ENCODE results near the gene GPC3. TPM values are rescaled to one million over a fixed set of nuclear protein-coding genes. Genes with fewer than 3 reads are reported as not detected.

Gene GPC3
- polyA plus RNA-seq, 1 of the 3 experiments (the other 2 are of a cell fraction): 1.4 TPM

- TF ChIP-seq RXRA (IDR thresholded peaks at IDR 0.05; ENCODE audit: borderline replicate concordance, low read depth): no peak
- TF ChIP-seq GATA2 (CRISPR knock-in tag; IDR thresholded peaks at IDR 0.05): no peak
- no peak for TF ChIP-seq SIN3A (IDR thresholded peaks at IDR 0.05; ENCODE audit: borderline replicate concordance, low read depth, low read length)
- no peak for TF ChIP-seq FOXJ3 (CRISPR knock-in tag; IDR thresholded peaks at IDR 0.05)
These were observed 323.2 kb downstream of the GPC3 start (continued) for GRCh38 chrX:133661962-133662839.

- no peaks in the 10 kb centered on the region; a peak in 1 of 4 replicates for H3K4me1 ChIP-seq (ENCODE audit: control insufficient read depth in 1 of 2, insufficient read depth in 2 of 2, low read depth in 1 of 2, low read length in 1 of 2)
- ChIA-PET CTCF (interaction anchor here (2.3 kb wide), 1 partner anchor 10 kb away, joined by 10 read pairs; no protein-coding TSS in a partner anchor), POLR2A (no interaction called here)
- H3K9me2 ChIP-seq: no peaks in the 10 kb centered on the region
- no peaks in the 10 kb centered on the region for H3F3A ChIP-seq (replicated peaks; ENCODE audit: insufficient read depth)
- no peak overlapping the region for H3K9ac ChIP-seq
- DNase-seq: no peak
- H3K27me3 ChIP-seq (ENCODE audit: insufficient read depth): 0 out of 2 replicates have a peak, but pooled peaks cover 6% of the 10 kb centered on the region
- H4K20me1 ChIP-seq (ENCODE audit: insufficient read depth): no peaks in the 10 kb centered on the region
- H3K4me2 ChIP-seq: no peak overlapping the region
- H2AFZ ChIP-seq (ENCODE audit: low read depth): no peak overlapping the region
- no peaks in the 10 kb centered on the region for H3K79me2 ChIP-seq (ENCODE audit: insufficient read depth)
- no peak overlapping the region for H3K4me3 ChIP-seq (ENCODE audit: low read depth in 2 of 2, low read length in 1 of 2)
- H3K36me3 ChIP-seq (replicated peaks in 1 of 2; ENCODE audit: control insufficient read depth in 1 of 2, insufficient read depth in 2 of 2, low read length in 1 of 2): no peaks in the 10 kb centered on the region
- no peak overlapping the region for H3K27ac ChIP-seq (ENCODE audit: low read depth in 2 of 2, low read length in 1 of 2)
- no peaks in the 10 kb centered on the region for H3K9me3 ChIP-seq
- TF ChIP-seq, protein P1, sequence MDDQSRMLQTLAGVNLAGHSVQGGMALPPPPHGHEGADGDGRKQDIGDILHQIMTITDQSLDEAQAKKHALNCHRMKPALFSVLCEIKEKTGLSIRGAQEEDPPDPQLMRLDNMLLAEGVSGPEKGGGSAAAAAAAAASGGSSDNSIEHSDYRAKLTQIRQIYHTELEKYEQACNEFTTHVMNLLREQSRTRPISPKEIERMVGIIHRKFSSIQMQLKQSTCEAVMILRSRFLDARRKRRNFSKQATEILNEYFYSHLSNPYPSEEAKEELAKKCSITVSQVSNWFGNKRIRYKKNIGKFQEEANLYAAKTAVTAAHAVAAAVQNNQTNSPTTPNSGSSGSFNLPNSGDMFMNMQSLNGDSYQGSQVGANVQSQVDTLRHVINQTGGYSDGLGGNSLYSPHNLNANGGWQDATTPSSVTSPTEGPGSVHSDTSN (IDR thresholded peaks at IDR 0.05): no peak
- TF ChIP-seq MEF2A (IDR thresholded peaks at IDR 0.05; ENCODE audit: borderline replicate concordance, low read depth) (no peak), RCOR1 (IDR thresholded peaks at IDR 0.05; ENCODE audit: low read length) (no peak), EZH2phosphoT487 (IDR thresholded peaks at IDR 0.05; ENCODE audit: borderline replicate concordance, low read depth) (no peak), NFIC (IDR thresholded peaks at IDR 0.05; ENCODE audit: borderline replicate concordance) (no peak), RFX5 (IDR thresholded peaks at IDR 0.05; ENCODE audit: low read length) (no peak), TCF12 (IDR thresholded peaks at IDR 0.05) (no peak), NRF1 (IDR thresholded peaks at IDR 0.05; ENCODE audit: low read depth, low read length) (no peak), REST (IDR thresholded peaks at IDR 0.05; ENCODE audit: low read depth, low read length) (no peak)
- TF ChIP-seq, protein P2, sequence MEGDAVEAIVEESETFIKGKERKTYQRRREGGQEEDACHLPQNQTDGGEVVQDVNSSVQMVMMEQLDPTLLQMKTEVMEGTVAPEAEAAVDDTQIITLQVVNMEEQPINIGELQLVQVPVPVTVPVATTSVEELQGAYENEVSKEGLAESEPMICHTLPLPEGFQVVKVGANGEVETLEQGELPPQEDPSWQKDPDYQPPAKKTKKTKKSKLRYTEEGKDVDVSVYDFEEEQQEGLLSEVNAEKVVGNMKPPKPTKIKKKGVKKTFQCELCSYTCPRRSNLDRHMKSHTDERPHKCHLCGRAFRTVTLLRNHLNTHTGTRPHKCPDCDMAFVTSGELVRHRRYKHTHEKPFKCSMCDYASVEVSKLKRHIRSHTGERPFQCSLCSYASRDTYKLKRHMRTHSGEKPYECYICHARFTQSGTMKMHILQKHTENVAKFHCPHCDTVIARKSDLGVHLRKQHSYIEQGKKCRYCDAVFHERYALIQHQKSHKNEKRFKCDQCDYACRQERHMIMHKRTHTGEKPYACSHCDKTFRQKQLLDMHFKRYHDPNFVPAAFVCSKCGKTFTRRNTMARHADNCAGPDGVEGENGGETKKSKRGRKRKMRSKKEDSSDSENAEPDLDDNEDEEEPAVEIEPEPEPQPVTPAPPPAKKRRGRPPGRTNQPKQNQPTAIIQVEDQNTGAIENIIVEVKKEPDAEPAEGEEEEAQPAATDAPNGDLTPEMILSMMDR (IDR thresholded peaks at IDR 0.05): no peak
These were observed 325.1 kb downstream of the GPC3 start for GRCh38 chrX:133660281-133660680.

All from SK-N-SH (cell line).